ENCODE results near the gene LAYN. TPM values are rescaled to one million over a fixed set of nuclear protein-coding genes. Genes with fewer than 3 reads are reported as not detected.

LAYN gene
- total RNA-seq, 2 donors from 2014 or later = 10.6 to 12.8 TPM

- Histone ChIP-seq H3K27me3 (replicated peaks; ENCODE audit: insufficient read depth) (no peaks in the 10 kb centered on the region), H3K36me3 (no peaks in the 10 kb centered on the region), H3K4me3 (no peak overlapping the region), H3K4me1 (replicated peaks) (no peaks in the 10 kb centered on the region), H3K9me3 (no peaks in the 10 kb centered on the region), H3K27ac (no peak overlapping the region)
- intact Hi-C loops (cut with DNase I) = no loop called here
- TF ChIP-seq POLR2A (IDR thresholded peaks at IDR 0.05) (no peak), CTCF (IDR thresholded peaks at IDR 0.05) (no peak), POLR2AphosphoS5 (IDR thresholded peaks at IDR 0.05) (no peak)
- DNase-seq (ENCODE audit: low spot score) = no peak
- 73% methylated on average over 11 of the region's 11 CpGs for WGBS
Measured at GRCh38 chr11:111559800-111560464, 19.4 kb downstream of the LAYN start.

- Histone ChIP-seq H3K27ac (no peak overlapping the region), H3K36me3 (no peaks in the 10 kb centered on the region), H3K27me3 (replicated peaks; ENCODE audit: insufficient read depth) (no peaks in the 10 kb centered on the region), H3K4me1 (replicated peaks) (no peaks in the 10 kb centered on the region), H3K9me3 (no peaks in the 10 kb centered on the region), H3K4me3 (no peak overlapping the region)
- intact Hi-C loops (cut with DNase I) = no loop called here
- TF ChIP-seq POLR2A (IDR thresholded peaks at IDR 0.05) (no peak), POLR2AphosphoS5 (IDR thresholded peaks at IDR 0.05) (no peak), CTCF (IDR thresholded peaks at IDR 0.05) (no peak)
- 89% methylated on average over 3 of the region's 3 CpGs for WGBS
- DNase-seq (ENCODE audit: low spot score) = no peak
Measured at GRCh38 chr11:111560800-111561199, 20.3 kb downstream of the LAYN start.

GRCh38 chr11:111561306-111561705 is 20.8 kb downstream of the LAYN start:
- Histone ChIP-seq H3K27me3 (replicated peaks; ENCODE audit: insufficient read depth) (no peaks in the 10 kb centered on the region), H3K4me1 (replicated peaks) (no peaks in the 10 kb centered on the region), H3K36me3 (no peaks in the 10 kb centered on the region), H3K27ac (no peak overlapping the region), H3K9me3 (no peaks in the 10 kb centered on the region), H3K4me3 (no peak overlapping the region)
- TF ChIP-seq POLR2A (IDR thresholded peaks at IDR 0.05) (no peak), CTCF (IDR thresholded peaks at IDR 0.05) (no peak), POLR2AphosphoS5 (IDR thresholded peaks at IDR 0.05) (no peak)
- 79% methylated on average over 3 of the region's 3 CpGs for WGBS
- DNase-seq (ENCODE audit: low spot score) = no peak
- intact Hi-C loops (cut with DNase I) = no loop called here

- WGBS = 66% methylated on average over 3 of the region's 3 CpGs
- Histone ChIP-seq H3K36me3 (no peaks in the 10 kb centered on the region), H3K9me3 (no peaks in the 10 kb centered on the region), H3K4me3 (no peak overlapping the region), H3K27ac (no peak overlapping the region), H3K4me1 (replicated peaks) (no peaks in the 10 kb centered on the region), H3K27me3 (replicated peaks; ENCODE audit: insufficient read depth) (no peaks in the 10 kb centered on the region)
- DNase-seq (ENCODE audit: low spot score) = no peak
- no peak for TF ChIP-seq POLR2AphosphoS5 (IDR thresholded peaks at IDR 0.05)
- no peak for TF ChIP-seq POLR2A (IDR thresholded peaks at IDR 0.05)
- no peak for TF ChIP-seq CTCF (IDR thresholded peaks at IDR 0.05)
- intact Hi-C loops (cut with DNase I) = no loop called here
Measured at GRCh38 chr11:111561791-111562325, 21.3 kb downstream of the LAYN start.
